HAP-1 (cell line): ENCODE data around the gene KATNIP.
A peak's percentile ranks its signal among the peaks of the same experiment; 100 is the strongest.
"Not testable (repeated sequence)": the region's sequence is repeated elsewhere in the genome, so short reads cannot be mapped to it uniquely, and the experiment has no call there.

ENCODE experiments used
- DNase-seq, 2 experiments: peaks; one replicate each; pipeline ENCODE4 v3.0.0-alpha.2; 2016 to 2020; ENCODE audit warnings: low spot score in 2 of 2
- H3K27me3 ChIP-seq: fragments of 250-450 bp; sonication (Bioruptor Pico); 2 replicates; pipeline ENCODE4 v1.5.1; 2020; ENCODE audit warnings: low read depth, mild to moderate bottlenecking, moderate library complexity
- H3K36me3 ChIP-seq: fragments of 250-450 bp; sonication (Bioruptor Pico); replicated peaks from 2 replicates; pipeline ENCODE4 v1.5.1; 2020; ENCODE audit warnings: mild to moderate bottlenecking
- H3K4me1 ChIP-seq: fragments of 250-450 bp; sonication (Bioruptor Pico); 2 replicates; pipeline ENCODE4 v1.5.1; 2020; ENCODE audit warnings: mild to moderate bottlenecking
- H3K4me3 ChIP-seq: fragments of 250-450 bp; sonication (Bioruptor Pico); 2 replicates; pipeline ENCODE4 v1.5.1; 2020; ENCODE audit warnings: mild to moderate bottlenecking, moderate library complexity
- H3K9me3 ChIP-seq: fragments of 250-450 bp; sonication (Bioruptor Pico); 2 replicates; pipeline ENCODE4 v1.5.1; 2020; ENCODE audit warnings: mild to moderate bottlenecking, moderate library complexity
- in situ Hi-C: fragments of 300-500 bp; cut with MboI; formaldehyde crosslinking; loops from 3 replicates; pipeline ENCODE4 v1.14.3; 2020; ENCODE audit warnings: low sequenced_read_pairs, inconsistent platforms, mixed read lengths

Gene KATNIP

GRCh38 chr16:27549464-27549745, 539 bp upstream of the KATNIP start:
- no peaks in the 10 kb centered on the region for H3K27me3 ChIP-seq
- DNase-seq = no peak
- no peaks in the 10 kb centered on the region; the same call in 1 of the 2 replicates for H3K4me1 ChIP-seq
- H3K36me3 ChIP-seq = peaks cover 14% of the 10 kb centered on the region
- in situ Hi-C loops = loop anchor here (10.0 kb wide), 1 partner anchor 75 kb away; no protein-coding TSS in a partner anchor
- H3K4me3 ChIP-seq = peak overlapping the region; percentile 98
- H3K9me3 ChIP-seq = no peaks in the 10 kb centered on the region

DNA sequence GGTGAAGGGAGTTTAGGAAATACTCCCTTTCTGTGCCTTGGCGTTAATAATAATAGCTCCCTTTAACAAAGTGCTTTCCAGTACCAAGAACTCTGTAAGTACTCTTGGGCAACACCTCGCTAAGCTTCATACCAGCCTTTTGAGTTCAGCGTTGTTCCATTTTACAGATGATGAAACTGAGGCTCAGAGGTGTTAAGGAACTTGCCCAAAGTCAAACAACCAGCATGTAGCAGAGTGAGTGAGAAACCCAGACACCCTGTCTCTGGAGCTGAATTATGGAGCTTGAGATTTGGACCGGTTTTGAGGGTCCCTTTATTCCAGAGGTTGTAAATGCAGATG, 607 bp downstream of the KATNIP start:
- peaks cover 8% of the 10 kb centered on the region for H3K36me3 ChIP-seq
- in situ Hi-C loops = no loop called here
- peak overlapping the region; percentile 98 for H3K4me3 ChIP-seq
- H3K27me3 ChIP-seq = no peaks in the 10 kb centered on the region
- H3K4me1 ChIP-seq = no peaks in the 10 kb centered on the region; the same call in 1 of the 2 replicates
- DNase-seq = no peak
- H3K9me3 ChIP-seq = no peaks in the 10 kb centered on the region

GRCh38 chr16:27551036-27551435, 1.1 kb downstream of the KATNIP start:
- in situ Hi-C loops = no loop called here
- Histone ChIP-seq H3K27me3 (no peaks in the 10 kb centered on the region), H3K4me3 (peak overlapping the region; percentile 98; the same call in 1 of the 2 replicates), H3K9me3 (no peaks in the 10 kb centered on the region), H3K36me3 (peaks cover 3% of the 10 kb centered on the region), H3K4me1 (no peaks in the 10 kb centered on the region; the same call in 1 of the 2 replicates)
- DNase-seq = no peak

DNA sequence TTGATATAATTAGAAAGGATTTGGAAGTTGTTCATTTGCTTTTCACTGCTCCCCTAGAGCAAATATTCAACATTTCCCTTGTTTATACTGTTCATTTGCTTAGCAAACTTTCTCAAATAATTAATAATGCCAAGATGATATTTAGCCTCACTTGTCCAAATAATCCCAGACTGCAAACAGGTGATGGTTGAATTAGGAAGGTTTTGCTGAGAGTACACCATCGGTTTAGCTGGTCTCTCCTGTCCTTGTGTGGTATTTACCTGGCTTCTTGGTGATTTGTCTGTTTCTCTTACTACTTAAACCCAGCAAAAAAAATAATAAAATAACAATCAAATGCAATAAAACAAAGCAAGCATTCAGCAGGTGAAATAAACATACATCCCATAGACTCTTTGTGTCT, 6.5 kb downstream of the KATNIP start:
- Histone ChIP-seq H3K27me3 (no peaks in the 10 kb centered on the region), H3K4me1 (no peaks in the 10 kb centered on the region)
- in situ Hi-C loops = no loop called here

DNA sequence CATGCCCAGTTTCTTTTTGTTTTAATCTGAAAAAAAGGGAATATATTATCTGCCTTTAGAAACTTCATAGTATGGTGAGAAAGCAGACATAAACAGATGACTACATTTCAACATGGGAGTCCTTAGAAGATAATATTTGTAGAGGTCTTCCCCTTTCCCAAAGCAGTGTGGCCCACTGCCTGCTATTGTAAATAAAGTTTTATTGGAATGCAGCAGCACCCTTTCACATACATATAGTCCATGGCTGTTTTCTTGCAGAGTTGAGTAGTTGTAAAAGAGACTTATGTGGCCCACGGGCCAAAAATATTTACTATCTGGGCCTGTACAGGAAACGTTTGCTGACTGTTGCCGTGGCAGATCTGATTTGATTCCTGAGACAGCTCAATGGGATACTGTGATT, 8.5 kb downstream of the KATNIP start:
- Histone ChIP-seq H3K4me3 (no peak overlapping the region), H3K9me3 (no peaks in the 10 kb centered on the region), H3K4me1 (no peaks in the 10 kb centered on the region), H3K27me3 (no peaks in the 10 kb centered on the region), H3K36me3 (no peaks in the 10 kb centered on the region)
- in situ Hi-C loops = no loop called here
- DNase-seq = no peak

More for the DNA sequence above, 6.5 kb downstream of the KATNIP start:
- no peak for DNase-seq
- no peaks in the 10 kb centered on the region for H3K36me3 ChIP-seq
- H3K4me3 ChIP-seq = no peak overlapping the region
- H3K9me3 ChIP-seq = no peaks in the 10 kb centered on the region

GRCh38 chr16:27558932-27559331, 9.0 kb downstream of the KATNIP start:
- in situ Hi-C loops = no loop called here
- Histone ChIP-seq H3K9me3 (no peaks in the 10 kb centered on the region), H3K27me3 (no peaks in the 10 kb centered on the region), H3K36me3 (no peaks in the 10 kb centered on the region), H3K4me1 (no peaks in the 10 kb centered on the region), H3K4me3 (no peak overlapping the region)
- no peak for DNase-seq

- H3K27me3 ChIP-seq = no peaks in the 10 kb centered on the region
- H3K9me3 ChIP-seq = no peaks in the 10 kb centered on the region
- H3K4me1 ChIP-seq = no peaks in the 10 kb centered on the region
- in situ Hi-C loops = no loop called here
- DNase-seq = no peak
- no peaks in the 10 kb centered on the region for H3K36me3 ChIP-seq
- H3K4me3 ChIP-seq = no peak overlapping the region
These were observed 11.3 kb downstream of the KATNIP start for GRCh38 chr16:27561216-27561615.

GRCh38 chr16:27564224-27564623, 14.3 kb downstream of the KATNIP start:
- DNase-seq = no peak
- H3K27me3 ChIP-seq = no peaks in the 10 kb centered on the region
- no peak overlapping the region for H3K4me3 ChIP-seq
- H3K4me1 ChIP-seq = no peaks in the 10 kb centered on the region
- no peaks in the 10 kb centered on the region for H3K36me3 ChIP-seq
- in situ Hi-C loops = no loop called here
- no peaks in the 10 kb centered on the region for H3K9me3 ChIP-seq

GRCh38 chr16:27566417-27566816, 16.5 kb downstream of the KATNIP start:
- Histone ChIP-seq H3K4me3 (no peak overlapping the region), H3K27me3 (no peaks in the 10 kb centered on the region), H3K36me3 (no peaks in the 10 kb centered on the region), H3K9me3 (no peaks in the 10 kb centered on the region), H3K4me1 (no peaks in the 10 kb centered on the region)
- in situ Hi-C loops = no loop called here
- no peak for DNase-seq

- no peaks in the 10 kb centered on the region for H3K36me3 ChIP-seq
- H3K27me3 ChIP-seq = no peaks in the 10 kb centered on the region
- H3K9me3 ChIP-seq = no peaks in the 10 kb centered on the region
- no peak for DNase-seq
- H3K4me3 ChIP-seq = no peak overlapping the region
- in situ Hi-C loops = no loop called here
- no peaks in the 10 kb centered on the region for H3K4me1 ChIP-seq
These were observed 18.1 kb downstream of the KATNIP start for GRCh38 chr16:27568077-27568476.

GRCh38 chr16:27570986-27571385, 21.0 kb downstream of the KATNIP start:
- H3K27me3 ChIP-seq, in situ Hi-C loops: not testable (repeated sequence)

DNA sequence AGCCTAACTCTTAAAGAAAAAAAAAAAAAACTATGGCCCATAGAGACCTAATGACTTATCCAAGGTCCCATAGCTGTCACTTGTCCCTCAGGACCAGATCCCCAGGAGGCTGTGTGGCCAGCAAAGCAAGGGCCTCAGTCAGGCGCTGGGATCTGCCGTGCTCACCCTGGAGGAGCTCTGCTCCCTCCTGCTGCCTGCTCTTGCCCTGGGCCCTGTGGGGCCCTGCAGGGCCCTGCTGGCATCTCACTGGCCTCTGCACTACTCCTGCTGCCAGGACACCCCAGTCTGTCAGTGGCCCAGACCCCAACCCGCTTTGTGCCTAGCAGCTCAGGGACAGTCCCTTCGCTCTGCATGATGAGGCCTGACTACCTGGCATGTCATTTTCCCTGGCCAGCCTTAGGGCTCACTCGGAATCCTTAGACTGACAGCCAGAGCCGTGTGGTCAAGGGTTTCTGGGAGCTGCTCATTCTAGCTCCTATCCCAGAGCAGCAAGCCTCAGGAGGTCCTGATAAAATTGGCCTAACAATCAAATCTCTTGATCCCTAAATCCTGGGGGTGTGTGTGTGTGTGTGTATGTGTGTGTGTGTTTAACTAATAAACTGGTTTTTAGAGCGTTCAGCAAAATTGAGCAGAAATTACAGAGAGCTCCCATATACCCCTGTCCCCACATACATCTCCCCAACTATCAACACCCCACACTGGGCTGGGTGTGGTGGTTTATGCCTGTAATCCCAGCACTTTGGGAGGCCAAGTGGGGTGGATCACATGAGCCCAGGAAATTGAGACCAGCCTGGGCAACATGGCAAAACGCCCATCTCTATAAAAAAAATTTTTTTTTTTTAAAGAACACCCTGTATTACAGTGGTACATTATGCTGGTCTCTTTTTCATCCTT, 21.7 kb downstream of the KATNIP start:
- no peaks in the 10 kb centered on the region for H3K36me3 ChIP-seq
- no peaks in the 10 kb centered on the region for H3K4me1 ChIP-seq
- in situ Hi-C loops = no loop called here
- H3K9me3 ChIP-seq = no peaks in the 10 kb centered on the region
- no peak for DNase-seq
- no peaks in the 10 kb centered on the region for H3K27me3 ChIP-seq
- no peak overlapping the region for H3K4me3 ChIP-seq

More at GRCh38 chr16:27570986-27571385, 21.0 kb downstream of the KATNIP start:
- not testable (repeated sequence) for H3K4me3 ChIP-seq, DNase-seq, H3K4me1 ChIP-seq, H3K36me3 ChIP-seq, H3K9me3 ChIP-seq

DNA sequence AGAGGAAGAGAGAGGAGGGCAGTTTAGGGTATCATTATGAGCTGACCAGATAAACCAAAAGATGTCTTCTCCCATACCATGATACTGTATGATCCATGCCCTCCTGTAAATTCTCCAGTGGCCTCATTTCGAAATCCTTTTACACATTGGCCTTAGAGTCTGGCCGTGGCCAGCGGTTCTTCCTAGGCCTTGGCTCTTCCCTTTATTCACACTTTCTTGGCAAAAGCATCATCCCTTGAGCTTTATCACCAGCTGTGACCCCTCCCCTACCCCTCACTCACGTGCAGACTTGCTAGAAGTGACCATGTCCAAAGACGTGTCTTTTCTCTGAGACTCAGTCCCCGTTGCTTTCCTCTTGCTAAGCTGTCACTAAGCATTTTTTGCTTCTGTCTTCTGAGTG, 22.8 kb downstream of the KATNIP start:
- no peak for DNase-seq
- H3K4me1 ChIP-seq = no peaks in the 10 kb centered on the region
- H3K36me3 ChIP-seq = no peaks in the 10 kb centered on the region

GRCh38 chr16:27576729-27577128, 26.8 kb downstream of the KATNIP start:
- Histone ChIP-seq H3K4me3 (no peak overlapping the region), H3K36me3 (no peaks in the 10 kb centered on the region), H3K9me3 (no peaks in the 10 kb centered on the region), H3K27me3 (no peaks in the 10 kb centered on the region), H3K4me1 (peaks cover under 1% of the 10 kb centered on the region)
- DNase-seq = no peak
- in situ Hi-C loops = no loop called here

More for the DNA sequence above, 22.8 kb downstream of the KATNIP start:
- no peaks in the 10 kb centered on the region for H3K9me3 ChIP-seq
- in situ Hi-C loops = no loop called here
- H3K4me3 ChIP-seq = no peak overlapping the region
- no peaks in the 10 kb centered on the region for H3K27me3 ChIP-seq
